Measurements from ENCODE around the gene GNB5.
"Not testable (repeated sequence)": the region's sequence is repeated elsewhere in the genome, so short reads cannot be mapped to it uniquely, and the experiment has no call there.

GNB5 gene

DNA sequence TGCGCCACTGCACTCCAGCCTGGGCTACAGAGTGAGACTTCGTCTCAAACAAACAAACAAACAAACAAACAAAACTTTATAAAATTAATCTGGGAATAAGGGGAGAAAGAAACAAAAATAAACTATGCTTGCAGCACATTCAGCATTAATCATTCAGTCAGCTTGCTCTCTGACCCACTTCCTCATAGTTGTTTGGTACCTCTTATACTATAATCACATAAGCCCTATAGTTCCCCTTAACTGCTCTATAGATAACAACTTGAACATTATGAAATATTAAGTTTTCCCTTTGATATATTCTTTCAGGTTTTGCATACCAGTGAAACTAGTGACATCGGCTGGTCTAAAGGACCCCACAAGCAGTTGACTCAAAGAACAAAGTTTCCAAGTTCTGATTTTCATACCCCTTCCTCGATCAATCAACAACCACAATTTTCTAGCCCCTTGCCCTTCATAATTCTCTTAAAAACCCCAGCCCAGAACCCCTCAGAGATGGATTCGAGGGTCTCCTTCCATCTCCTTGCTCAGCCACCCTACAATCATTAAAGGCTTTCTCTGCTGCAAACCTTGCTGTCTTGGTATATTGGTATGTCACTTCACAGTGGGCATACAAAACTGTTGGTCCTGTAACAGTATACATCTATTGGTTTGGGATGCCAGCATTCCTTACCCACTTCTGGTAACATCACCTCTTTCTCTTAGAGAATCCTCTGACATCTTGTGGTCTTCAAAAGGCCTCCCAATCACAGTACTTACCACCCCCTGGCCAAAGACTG lies 105.0 kb downstream of the GNB5 start:
- DNase-seq = no peak

DNA sequence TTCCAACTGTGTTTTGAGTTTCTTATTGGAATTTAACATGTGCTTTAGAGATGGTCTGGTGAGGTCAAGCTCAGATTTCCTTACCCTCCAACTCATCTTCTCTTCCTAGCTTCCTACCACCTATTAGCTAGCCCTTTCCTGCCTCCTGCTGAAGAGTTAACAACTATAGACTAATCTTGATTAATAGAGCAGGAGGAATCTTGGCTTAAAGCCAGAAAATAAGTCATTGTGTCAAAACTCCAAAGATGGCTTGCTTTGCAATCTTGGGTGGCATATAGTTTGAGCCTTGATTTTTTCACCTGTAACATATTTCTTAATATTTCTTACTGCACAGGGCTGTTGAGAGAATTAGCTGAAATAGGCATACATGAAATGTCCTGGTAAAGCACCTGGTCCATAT lies 105.9 kb downstream of the GNB5 start:
- no peak for DNase-seq

DNA sequence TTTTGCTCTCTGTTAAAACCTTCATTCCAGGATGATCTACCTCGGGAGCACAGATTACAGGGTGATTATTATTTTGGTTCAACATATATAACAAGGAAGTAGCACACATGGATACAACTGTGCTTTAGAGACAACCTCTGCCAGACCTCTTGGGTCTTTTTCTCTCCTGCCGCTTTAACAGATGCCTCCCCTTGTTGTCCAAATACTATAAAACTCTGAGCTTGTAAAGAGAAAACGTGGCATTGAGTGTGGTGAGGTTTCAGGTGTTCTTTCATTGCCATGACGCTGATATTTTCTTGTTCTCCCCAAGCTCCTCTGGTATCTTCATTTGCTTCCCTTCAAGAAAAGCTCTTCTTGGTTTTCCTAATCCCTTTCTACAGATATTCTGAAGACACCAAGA lies 107.6 kb downstream of the GNB5 start:
- DNase-seq = no peak

DNA sequence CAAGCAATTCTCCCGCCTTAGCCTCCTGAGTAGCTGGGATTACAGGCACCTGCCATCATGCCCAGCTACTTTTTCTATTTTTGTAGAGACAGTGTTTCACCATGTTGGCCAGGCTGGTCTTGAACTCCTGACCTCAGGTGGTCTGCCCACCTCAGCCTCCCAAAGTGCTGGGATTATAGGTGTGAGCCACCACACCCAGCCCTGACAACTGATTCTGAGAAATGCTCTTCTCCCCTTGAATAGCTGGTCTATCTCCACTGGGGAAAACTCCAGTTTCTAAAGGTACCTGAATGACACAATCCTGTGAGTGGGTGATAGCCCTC lies 108.2 kb downstream of the GNB5 start:
- DNase-seq = not testable (repeated sequence)

DNA sequence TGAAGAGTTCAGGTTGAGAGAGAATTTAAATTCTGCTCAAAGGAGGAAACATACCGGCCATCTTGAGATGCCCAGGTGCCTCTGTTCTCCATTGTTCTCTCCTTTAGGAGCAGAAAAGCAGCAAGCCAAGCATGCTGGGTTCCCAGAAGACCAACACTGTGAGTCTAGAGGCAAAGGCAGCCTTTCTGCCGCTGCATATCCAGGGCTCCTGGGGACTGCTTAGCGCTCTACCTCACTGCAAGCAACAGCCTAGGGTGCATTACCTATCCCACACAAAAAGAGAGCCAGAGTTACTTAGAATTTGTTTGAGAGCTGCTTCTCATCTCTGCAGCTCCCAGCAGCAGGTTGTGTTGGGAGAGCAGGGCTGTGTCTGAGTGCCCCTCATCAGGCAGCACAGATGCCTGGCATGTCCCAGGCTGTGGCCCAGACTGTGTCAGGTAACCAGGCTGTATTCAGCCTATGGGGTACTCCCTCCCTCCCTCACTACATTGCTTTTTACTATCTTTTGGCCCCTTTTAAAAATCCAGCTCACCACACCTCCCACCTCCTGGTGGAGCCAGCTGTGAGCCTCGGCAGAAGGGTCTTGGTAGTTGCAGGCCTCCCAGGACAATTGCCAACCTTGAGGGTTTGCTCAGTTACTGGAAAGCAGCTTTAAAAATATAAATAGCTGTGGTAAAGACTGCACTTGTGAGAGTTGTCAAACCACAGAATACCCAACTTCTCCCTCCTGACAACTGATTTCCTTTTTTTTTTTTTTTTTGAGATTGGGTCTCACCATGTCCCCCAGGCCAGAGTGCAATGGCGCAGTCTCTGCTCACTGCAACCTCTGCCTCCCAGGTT lies 108.8 kb downstream of the GNB5 start:
- DNase-seq = no peak

DNA sequence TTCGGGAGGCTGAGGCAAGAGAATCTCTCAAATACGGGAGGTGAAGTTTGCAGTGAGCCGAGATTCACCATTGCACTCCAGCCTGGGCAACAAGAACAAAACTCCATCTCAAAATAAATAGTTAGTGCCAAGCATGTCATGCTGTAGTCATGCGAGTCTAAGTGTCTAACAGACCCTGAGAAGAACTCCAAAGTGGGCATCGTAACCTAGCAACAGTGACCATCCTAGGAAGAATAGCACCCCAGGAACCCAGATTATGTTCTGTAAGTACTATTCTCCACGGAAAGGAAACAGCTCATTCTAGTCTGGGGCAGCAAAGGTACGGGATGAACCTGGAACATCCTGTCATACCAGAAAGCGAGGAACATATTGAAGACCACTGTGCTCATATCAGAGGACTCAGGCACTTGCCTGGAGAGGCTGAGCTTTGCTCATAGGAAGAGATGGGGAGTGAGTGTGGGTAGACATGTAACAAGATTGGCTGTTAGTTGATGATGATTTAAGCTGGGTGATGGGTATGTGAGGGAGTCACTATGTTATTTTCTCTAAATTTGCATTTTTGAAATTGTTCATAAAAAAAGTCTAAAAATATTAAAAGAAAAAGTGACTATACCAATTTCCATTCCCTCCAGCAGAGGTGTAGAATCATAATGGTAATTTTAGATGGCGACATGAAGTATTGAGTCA lies 110.3 kb downstream of the GNB5 start:
- no peak for DNase-seq

DNA sequence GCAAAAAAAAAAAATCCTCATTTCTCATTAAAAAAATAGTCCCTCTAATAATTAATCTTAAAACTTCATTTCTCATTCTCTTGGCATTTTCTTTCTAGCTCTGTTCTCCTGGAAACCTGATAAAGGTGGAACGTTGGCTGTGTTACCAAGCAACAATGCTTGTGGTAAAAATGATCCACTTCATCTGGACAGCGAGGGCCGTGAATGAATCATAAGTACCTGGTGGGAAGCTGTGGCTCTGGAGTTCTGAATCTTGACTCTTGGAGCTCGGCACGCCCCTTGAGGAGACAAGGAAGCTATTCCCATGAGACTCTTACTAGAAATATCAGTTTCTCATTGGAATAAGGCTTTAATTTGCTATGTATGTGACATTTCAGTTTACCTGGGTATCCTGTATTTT lies 111.2 kb downstream of the GNB5 start:
- no peak for DNase-seq

DNA sequence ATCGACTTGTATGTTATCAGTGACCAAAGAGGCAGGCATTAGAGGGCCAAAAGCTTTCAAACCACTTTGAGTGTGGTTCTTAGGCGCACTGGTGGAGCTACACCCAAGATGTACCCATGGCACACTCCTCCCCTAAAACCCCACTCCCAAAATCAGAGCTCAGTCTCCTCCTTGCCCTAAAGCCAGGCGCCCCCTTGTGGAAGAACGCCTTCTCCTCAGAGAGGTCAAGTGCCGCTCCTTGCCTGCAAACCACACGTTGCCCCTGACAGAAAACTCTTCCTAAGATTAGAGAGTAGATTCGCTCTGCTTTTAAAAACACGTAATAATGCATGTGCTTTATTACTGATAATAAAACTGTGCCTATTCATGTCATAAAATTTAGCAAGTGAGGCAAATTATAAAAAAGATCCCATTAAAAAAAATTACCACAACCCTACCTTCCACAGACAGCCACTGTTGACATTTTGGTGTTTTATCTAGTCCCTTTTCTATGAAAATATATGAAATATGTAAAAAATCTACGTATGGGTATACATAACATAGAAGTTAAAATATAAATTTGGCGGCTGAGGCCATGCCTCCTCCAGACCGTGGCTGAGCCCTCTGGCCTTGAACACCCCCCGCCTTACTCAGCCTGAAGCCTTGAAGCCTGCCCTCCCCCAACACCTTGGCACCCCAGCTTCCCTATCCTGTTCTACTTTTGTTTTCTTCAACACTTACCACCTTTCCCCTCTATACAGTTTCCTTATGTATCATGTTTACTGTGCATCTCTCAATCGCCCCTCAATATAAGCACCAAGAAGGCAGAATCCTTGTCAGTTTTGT lies 112.1 kb downstream of the GNB5 start:
- peak; percentile 73 for DNase-seq

DNA sequence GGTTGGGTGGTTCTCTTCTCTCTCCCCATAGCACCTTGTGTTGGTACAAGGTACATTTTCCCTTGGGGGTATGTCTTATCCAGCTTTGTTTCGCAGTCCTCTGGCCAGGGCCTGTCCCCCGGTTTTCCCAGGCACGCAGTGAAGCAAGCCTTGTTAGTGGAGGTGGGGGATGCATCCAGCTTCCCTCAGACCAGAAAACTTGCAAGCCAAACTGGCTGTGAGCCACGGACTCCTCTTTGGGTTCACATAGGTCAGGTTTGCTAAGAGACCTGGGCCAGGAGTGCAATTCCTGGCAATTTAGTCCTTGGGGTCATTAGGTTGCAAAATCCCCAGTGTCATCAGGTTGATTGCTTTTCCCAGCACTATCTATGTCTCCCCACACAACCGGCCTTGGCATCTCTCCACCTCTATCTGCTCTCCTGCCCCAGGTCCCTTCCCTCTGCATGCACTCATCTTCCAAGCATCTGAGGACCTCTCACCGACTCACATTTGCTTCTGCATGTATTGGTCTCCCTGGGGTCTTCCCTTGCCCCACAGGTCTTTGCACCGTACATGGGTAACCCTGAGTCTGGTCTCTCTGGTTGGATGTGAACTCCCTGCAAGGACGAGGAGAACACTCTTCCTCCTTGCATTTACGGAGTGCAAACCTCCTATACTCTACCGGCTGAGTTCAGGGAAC lies 112.9 kb downstream of the GNB5 start:
- DNase-seq = no peak

DNA sequence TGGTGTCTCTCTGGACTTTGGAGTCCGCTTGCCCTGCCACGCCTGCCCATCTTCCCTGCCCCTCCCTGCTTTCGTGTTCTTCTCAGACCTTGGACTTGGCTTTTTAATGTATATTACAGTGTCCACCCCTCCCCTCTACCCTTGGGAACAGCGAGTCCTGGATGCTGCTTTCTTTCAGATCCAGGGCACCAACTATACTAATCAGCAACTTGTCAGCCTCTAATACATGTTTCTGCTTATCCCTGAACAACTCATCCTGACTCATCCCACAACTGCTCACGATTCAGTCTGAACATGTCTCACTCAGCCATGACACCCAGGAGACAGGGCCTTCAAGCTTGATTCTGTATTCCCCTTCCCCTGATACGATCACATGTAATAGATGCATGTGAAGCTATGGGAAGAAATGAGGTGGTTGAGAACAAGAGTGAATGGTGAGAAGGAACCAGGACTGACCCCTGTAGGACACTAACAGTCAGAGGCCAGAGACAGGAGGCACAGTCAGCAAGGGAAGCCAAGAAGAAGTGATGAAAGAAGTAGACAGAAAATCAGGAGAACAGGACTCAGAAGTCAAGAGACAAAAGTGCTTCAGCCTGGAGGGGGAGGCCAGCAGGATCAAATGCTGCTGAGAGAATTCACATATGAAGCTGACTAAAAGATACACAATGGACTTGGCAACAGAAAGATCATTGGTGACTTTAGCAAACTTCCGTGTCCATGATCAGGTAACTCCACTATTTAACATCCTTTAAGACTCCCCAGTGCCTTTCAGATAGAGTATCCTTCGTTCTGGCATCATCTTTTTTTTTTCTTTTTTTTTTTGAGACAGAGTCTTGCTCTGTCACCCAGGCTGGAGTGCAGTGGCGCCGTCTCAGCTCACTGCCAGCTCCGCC lies 114.1 kb downstream of the GNB5 start:
- DNase-seq = no peak

DNA sequence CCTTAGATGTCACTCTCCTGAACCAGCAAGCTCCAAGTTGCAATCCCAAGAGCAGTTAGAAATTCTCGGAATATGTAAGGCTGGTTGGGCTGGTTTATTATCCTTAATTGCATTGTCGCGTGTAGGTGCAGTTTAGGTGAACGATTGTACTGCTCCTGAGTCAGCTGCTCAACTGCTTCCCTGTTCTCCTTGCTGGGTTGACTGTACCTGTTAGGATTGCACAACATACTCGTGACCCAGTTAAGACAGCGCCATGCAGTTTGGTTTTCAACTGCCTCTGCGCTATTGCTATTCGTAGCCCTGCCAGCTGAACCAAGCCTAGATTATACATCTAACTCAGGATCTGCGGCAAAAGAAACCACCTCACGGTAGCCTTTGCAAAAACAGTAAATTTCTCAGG lies 119.6 kb downstream of the GNB5 start:
- DNase-seq = no peak

DNA sequence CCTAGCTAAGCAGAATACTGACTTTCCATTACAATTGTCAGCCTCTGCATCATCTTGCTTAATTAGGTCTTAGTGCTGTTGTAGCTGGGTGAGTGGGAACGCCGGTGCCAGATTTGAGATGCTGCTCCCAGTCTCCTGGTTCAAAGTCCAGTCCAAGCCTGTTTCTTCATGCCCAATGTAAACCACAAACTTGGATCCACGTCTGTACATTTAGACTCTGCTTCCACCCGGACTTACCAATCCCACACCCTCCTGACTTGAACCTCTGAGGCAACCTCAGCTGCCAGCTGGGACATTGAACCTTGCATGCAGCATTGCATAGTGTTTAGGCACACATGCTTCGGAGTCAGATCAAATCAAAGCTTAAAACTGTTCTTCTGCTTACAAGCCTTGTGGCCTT lies 121.6 kb downstream of the GNB5 start:
- no peak for DNase-seq

DNA sequence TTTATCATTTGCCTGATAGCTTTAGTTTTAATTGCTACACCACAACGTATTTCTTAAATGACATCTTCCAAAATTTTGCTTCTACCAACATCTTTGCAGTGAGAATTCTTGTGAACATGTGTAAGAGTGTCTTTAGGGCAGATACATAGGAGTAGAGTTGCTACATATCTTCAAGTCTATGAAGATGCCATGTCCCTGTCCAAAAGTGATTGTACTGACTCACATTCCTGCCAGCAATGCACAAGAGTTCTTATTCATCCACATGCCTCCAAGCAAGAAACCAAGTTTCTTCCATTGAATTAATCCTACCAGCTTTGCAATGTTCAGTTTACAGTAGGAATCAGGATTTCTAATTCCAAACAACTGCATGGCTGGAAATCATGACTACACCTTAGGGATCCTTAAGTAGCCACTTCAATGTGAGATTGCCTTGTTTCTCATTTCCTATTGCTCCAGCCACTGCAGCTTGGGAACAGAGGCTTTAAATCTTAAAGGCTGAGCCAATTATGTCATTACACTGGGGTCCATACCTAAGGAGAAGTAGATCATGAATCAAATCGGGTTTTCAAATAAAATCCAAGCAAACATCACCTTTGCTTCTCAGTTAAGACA lies 123.1 kb downstream of the GNB5 start:
- no peak for DNase-seq

DNA sequence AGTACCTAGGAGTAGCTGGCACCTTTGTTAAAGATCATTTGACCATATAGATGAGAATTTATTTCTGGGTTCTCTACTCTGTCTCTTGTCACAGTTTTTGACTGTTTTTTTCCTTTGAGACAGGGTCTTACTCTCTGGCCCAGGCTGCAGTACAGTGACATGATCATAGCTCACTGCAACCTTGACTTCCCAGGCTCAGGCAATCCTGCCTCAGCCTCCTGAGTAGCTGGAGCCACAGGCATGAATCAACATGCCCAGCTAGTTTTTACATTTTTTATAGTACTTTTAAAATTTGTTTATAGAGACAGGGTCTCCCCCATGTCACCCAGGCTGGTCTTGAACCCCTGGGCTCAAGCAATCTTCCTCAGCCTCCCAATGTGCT lies 123.7 kb downstream of the GNB5 start:
- no peak for DNase-seq

DNA sequence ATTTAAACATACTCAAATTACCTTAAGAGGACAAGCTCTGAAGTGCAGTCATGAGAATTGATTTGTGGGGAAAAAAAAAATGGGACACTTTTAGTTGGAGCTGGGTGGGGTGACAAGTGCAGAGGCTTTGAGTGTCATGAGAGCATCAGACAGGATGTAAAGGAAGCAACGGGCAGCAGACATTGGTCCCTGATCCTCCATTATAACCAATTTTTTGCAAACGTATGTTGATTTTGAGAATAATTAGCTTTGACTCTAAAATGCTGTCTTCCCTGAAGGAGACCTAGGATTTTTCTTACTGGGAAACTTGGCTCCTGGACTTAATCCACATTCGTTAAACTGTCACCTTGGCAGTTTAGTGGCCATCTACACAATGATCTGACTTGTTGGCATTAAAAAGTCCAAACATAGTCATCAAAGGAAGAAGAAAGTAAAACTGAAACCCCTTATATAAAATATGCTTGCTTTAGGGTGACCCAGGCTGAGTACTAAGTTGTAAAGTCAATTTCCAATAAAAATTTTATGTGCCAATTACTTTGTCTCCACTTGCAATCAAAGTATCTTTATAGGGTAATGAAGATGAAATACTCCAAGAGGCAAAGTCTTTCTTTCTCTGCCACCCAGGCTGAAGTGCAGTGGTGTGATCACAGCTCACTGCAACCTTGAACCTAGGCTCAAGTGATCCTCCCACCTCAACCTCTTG lies 124.2 kb downstream of the GNB5 start:
- no peak for DNase-seq
